Lower lobe of right lung (tissue), 2 donors: ENCODE measurements around the gene ABLIM3. TPM values are rescaled to one million over a fixed set of nuclear protein-coding genes. Genes with fewer than 3 reads are reported as not detected.

Experiments
- ATAC-seq, 2 donors: fragments of 200-7000 bp; cut with Tn5 transposase; one replicate each; pipeline ENCODE4 v1.9.1; 2020 to 2022; ENCODE audit warnings: mild to moderate bottlenecking in 2 of 2, moderate library complexity in 2 of 2
- DNase-seq: peaks from one replicate; pipeline ENCODE4 v3.0.0-alpha.2; 2020
- H3K27ac ChIP-seq: fragments of 200-600 bp; one replicate; pipeline ENCODE4 v1.8.0; 2022
- H3K27me3 ChIP-seq: fragments of 200-600 bp; one replicate; pipeline ENCODE4 v1.8.0; 2022; ENCODE audit warnings: low read depth
- H3K36me3 ChIP-seq: fragments of 200-600 bp; one replicate; pipeline ENCODE4 v1.8.0; 2022; ENCODE audit warnings: mild to moderate bottlenecking
- H3K4me1 ChIP-seq: fragments of 200-600 bp; one replicate; pipeline ENCODE4 v1.8.0; 2022
- H3K4me3 ChIP-seq: fragments of 200-600 bp; one replicate; pipeline ENCODE4 v1.8.0; 2022; ENCODE audit warnings: mild to moderate bottlenecking
- H3K9me3 ChIP-seq: fragments of 200-600 bp; one replicate; pipeline ENCODE4 v1.8.0; 2022
- CTCF ChIP-seq: fragments of 200-600 bp; IDR thresholded peaks from one replicate; pipeline ENCODE4 v1.8.0; 2022; ENCODE audit warnings: antibody characterized with exemption, mild to moderate bottlenecking
- intact Hi-C: fragments of 100-400 bp; cut with DNase I; formaldehyde crosslinking; loops from one replicate; pipeline ENCODE4 v1.11.0; 2022
- total RNA-seq: library from RNA; stranded (reverse); fragmentation: NEBNext Ultra II Directional; extraction: Animal tissue kit (Norgen Biotek cat#: 25700); gene quantifications from one replicate; pipeline ENCODE4 v1.2.1, GENCODE V29; 2021
- donor health status: DM: no; HTN: yes; CAD: no; lungs with severe emphysema.

ABLIM3 gene
- total RNA-seq, 1 donor from 2014 or later = 26.7 TPM

- intact Hi-C loops = no loop called here
- Histone ChIP-seq H3K27ac (no peak overlapping the region), H3K36me3 (no peaks in the 10 kb centered on the region), H3K4me3 (no peak overlapping the region), H3K9me3 (no peaks in the 10 kb centered on the region), H3K4me1 (peaks cover 37% of the 10 kb centered on the region), H3K27me3 (no peaks in the 10 kb centered on the region)
- no peak for TF ChIP-seq CTCF
- DNase-seq (no peak), ATAC-seq (no peak)
Measured at GRCh38 chr5:149303210-149303609, 161.9 kb downstream of the ABLIM3 start.

GRCh38 chr5:149304195-149305078 lies 163.1 kb downstream of the ABLIM3 start:
- H3K9me3 ChIP-seq = no peaks in the 10 kb centered on the region
- H3K27me3 ChIP-seq = no peaks in the 10 kb centered on the region
- intact Hi-C loops = no loop called here
- DNase-seq (no peak), ATAC-seq (peak in 1 of 2 donors; percentile 20)
- no peaks in the 10 kb centered on the region for H3K36me3 ChIP-seq
- H3K27ac ChIP-seq = peak overlapping the region; percentile 51
- no peak for TF ChIP-seq CTCF
- H3K4me3 ChIP-seq = no peak overlapping the region
- H3K4me1 ChIP-seq = peaks cover 29% of the 10 kb centered on the region

GRCh38 chr5:149309354-149309753 lies 168.1 kb downstream of the ABLIM3 start:
- Histone ChIP-seq H3K4me1 (peaks cover 6% of the 10 kb centered on the region), H3K27me3 (no peaks in the 10 kb centered on the region), H3K27ac (peak overlapping the region; percentile 31), H3K9me3 (no peaks in the 10 kb centered on the region), H3K4me3 (no peak overlapping the region), H3K36me3 (peaks cover 5% of the 10 kb centered on the region)
- intact Hi-C loops = no loop called here
- ATAC-seq (no peak), DNase-seq (no peak)
- TF ChIP-seq CTCF = no peak

Other genes with a start within 250 kb of the ABLIM3 start
- 0.92 TPM for gene SH3TC2, start 78.4 kb upstream of the ABLIM3 start, total RNA-seq
- gene AFAP1L1, start 130.4 kb downstream of the ABLIM3 start, total RNA-seq = 26.6 TPM
- gene GRPEL2, start 204.0 kb downstream of the ABLIM3 start, total RNA-seq = 15.1 TPM
- gene PCYOX1L, start 216.6 kb downstream of the ABLIM3 start, total RNA-seq = 5.9 TPM
- not detected for gene IL17B, start 237.8 kb downstream of the ABLIM3 start, total RNA-seq